Lower lobe of right lung (tissue), 2 donors: ENCODE results near the gene NCF4. TPM values are rescaled to one million over a fixed set of nuclear protein-coding genes. Genes with fewer than 3 reads are reported as not detected.

Experiments used
- ATAC-seq, 2 donors: fragments of 200-7000 bp; cut with Tn5 transposase; one replicate each; pipeline ENCODE4 v1.9.1; 2020 to 2022; ENCODE audit warnings: mild to moderate bottlenecking in 2 of 2, moderate library complexity in 2 of 2
- DNase-seq: peaks from one replicate; pipeline ENCODE4 v3.0.0-alpha.2; 2020
- H3K27ac ChIP-seq: fragments of 200-600 bp; one replicate; pipeline ENCODE4 v1.8.0; 2022
- H3K27me3 ChIP-seq: fragments of 200-600 bp; one replicate; pipeline ENCODE4 v1.8.0; 2022; ENCODE audit warnings: low read depth
- H3K36me3 ChIP-seq: fragments of 200-600 bp; one replicate; pipeline ENCODE4 v1.8.0; 2022; ENCODE audit warnings: mild to moderate bottlenecking
- H3K4me1 ChIP-seq: fragments of 200-600 bp; one replicate; pipeline ENCODE4 v1.8.0; 2022
- H3K4me3 ChIP-seq: fragments of 200-600 bp; one replicate; pipeline ENCODE4 v1.8.0; 2022; ENCODE audit warnings: mild to moderate bottlenecking
- H3K9me3 ChIP-seq: fragments of 200-600 bp; one replicate; pipeline ENCODE4 v1.8.0; 2022
- intact Hi-C: fragments of 100-400 bp; cut with DNase I; formaldehyde crosslinking; loops from one replicate; pipeline ENCODE4 v1.11.0; 2022
- total RNA-seq: library from RNA; stranded (reverse); fragmentation: NEBNext Ultra II Directional; extraction: Animal tissue kit (Norgen Biotek cat#: 25700); gene quantifications from one replicate; pipeline ENCODE4 v1.2.1, GENCODE V29; 2021
- TF ChIP-seq, protein P1 (sequence below): fragments of 200-600 bp; IDR thresholded peaks from one replicate; pipeline ENCODE4 v1.8.0; 2022; ENCODE audit warnings: antibody characterized with exemption, mild to moderate bottlenecking
- donor health status: DM: no; HTN: yes; CAD: no; lungs with severe emphysema.

NCF4 gene
- total RNA-seq, 1 donor from 2014 or later = 55.3 TPM

DNA sequence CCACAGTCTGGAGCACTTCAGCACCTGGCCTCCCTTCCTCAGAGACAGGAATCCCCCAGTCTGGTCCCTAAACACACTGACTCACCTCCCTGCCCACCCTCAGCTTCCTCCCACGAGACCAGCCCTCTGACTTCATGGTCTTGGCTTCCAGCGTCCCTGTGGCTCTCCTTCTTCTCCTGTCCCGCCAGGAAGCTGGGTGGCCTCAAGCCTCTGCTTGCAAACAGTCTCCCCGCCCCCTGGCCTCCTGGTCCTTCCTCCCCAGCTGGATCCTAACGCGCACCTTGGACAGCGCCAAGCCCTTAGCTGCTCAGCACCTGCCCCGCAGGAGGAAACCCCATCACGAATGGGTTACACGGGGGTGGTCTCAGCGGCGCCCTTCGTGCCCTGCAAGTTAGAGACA lies 4.5 kb downstream of the NCF4 start:
- intact Hi-C loops = no loop called here

DNA sequence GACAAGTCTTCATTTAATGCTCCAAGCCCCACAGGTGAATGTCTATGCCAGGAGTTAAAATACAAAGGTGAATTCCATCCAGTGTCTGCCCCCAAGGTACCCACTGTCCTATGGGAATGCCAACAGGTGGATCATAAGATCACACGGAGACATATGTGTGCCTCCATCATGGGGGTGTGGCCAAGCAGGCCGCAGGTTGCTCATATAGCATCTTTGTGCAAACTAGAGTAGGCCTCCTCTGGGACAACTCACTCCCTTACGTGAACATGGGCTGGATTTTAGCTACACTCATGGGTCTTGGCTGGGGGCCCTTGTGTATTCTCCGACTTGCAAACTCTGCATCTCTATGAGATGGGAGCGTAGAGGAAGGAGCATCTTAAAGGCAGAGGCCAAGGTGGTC lies 6.9 kb downstream of the NCF4 start:
- Histone ChIP-seq H3K4me3 (no peak overlapping the region), H3K27ac (no peak overlapping the region), H3K36me3 (peaks cover 4% of the 10 kb centered on the region), H3K9me3 (no peaks in the 10 kb centered on the region), H3K4me1 (no peaks in the 10 kb centered on the region), H3K27me3 (no peaks in the 10 kb centered on the region)
- DNase-seq (no peak), ATAC-seq (no peak)
- intact Hi-C loops = no loop called here
- TF ChIP-seq, protein P1, sequence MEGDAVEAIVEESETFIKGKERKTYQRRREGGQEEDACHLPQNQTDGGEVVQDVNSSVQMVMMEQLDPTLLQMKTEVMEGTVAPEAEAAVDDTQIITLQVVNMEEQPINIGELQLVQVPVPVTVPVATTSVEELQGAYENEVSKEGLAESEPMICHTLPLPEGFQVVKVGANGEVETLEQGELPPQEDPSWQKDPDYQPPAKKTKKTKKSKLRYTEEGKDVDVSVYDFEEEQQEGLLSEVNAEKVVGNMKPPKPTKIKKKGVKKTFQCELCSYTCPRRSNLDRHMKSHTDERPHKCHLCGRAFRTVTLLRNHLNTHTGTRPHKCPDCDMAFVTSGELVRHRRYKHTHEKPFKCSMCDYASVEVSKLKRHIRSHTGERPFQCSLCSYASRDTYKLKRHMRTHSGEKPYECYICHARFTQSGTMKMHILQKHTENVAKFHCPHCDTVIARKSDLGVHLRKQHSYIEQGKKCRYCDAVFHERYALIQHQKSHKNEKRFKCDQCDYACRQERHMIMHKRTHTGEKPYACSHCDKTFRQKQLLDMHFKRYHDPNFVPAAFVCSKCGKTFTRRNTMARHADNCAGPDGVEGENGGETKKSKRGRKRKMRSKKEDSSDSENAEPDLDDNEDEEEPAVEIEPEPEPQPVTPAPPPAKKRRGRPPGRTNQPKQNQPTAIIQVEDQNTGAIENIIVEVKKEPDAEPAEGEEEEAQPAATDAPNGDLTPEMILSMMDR = no peak

More for the DNA sequence above, 4.5 kb downstream of the NCF4 start:
- no peaks in the 10 kb centered on the region for H3K36me3 ChIP-seq
- H3K27ac ChIP-seq = no peak overlapping the region
- H3K27me3 ChIP-seq = no peaks in the 10 kb centered on the region
- peaks cover 7% of the 10 kb centered on the region for H3K4me1 ChIP-seq
- ATAC-seq (no peak), DNase-seq (no peak)
- TF ChIP-seq, protein P1 = no peak
- no peak overlapping the region for H3K4me3 ChIP-seq
- H3K9me3 ChIP-seq = no peaks in the 10 kb centered on the region

DNA sequence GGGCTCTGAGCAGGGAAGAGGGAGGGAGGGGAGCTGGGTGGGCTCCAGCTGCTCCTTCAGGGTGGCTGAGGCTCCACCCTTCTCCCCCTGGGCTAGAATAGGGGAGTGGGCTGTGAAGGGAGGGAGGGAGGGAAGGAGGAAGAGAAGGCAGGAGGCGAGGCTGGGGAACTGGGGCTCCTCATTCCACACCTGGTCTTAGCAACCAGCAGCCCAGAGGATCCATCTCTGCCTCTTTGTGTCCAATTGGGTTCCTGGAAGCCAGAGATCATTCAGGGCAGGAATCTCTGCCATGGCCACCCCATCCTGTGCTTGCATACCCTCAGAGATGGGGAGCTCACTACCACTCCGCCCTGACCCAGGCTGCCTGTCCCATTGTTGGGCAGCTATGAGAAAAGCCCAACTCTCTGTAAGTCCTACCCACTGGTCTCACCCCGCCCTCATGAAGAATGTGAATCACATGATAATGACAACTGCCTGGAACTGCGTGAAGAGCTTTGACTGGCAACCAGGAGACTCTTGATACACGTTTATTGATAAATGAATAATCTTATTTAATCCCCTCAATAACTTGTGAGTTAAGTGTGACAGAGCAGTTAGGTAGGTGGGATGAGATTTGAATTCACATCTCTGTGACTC lies 7.9 kb downstream of the NCF4 start:
- Histone ChIP-seq H3K36me3 (peaks cover 4% of the 10 kb centered on the region), H3K4me3 (no peak overlapping the region), H3K4me1 (peaks cover 7% of the 10 kb centered on the region), H3K27ac (no peak overlapping the region), H3K9me3 (no peaks in the 10 kb centered on the region), H3K27me3 (no peaks in the 10 kb centered on the region)
- intact Hi-C loops = no loop called here
- DNase-seq (no peak), ATAC-seq (no peak)
- TF ChIP-seq, protein P1 = no peak

DNA sequence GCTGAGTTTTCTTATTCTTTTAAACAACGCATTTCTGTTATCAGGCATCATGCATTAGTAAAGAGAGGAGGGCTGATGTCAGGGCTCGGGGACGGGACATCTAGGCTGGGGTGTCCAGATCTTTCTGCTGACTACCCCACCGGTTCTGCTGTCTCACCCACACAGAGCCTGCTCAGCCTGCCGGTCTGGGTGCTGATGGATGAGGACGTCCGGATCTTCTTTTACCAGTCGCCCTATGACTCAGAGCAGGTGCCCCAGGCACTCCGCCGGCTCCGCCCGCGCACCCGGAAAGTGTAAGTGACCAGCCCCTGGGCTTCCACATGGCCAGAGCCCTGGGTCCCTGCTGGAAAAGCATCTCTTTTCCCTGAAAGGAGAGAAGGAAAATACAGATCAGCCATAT lies 9.4 kb downstream of the NCF4 start:
- Histone ChIP-seq H3K36me3 (peaks cover 4% of the 10 kb centered on the region), H3K4me3 (no peak overlapping the region), H3K9me3 (no peaks in the 10 kb centered on the region), H3K4me1 (peaks cover 19% of the 10 kb centered on the region), H3K27ac (no peak overlapping the region), H3K27me3 (no peaks in the 10 kb centered on the region)
- no peak for DNase-seq
- no peak for ATAC-seq
- TF ChIP-seq, protein P1 = no peak
- intact Hi-C loops = no loop called here

DNA sequence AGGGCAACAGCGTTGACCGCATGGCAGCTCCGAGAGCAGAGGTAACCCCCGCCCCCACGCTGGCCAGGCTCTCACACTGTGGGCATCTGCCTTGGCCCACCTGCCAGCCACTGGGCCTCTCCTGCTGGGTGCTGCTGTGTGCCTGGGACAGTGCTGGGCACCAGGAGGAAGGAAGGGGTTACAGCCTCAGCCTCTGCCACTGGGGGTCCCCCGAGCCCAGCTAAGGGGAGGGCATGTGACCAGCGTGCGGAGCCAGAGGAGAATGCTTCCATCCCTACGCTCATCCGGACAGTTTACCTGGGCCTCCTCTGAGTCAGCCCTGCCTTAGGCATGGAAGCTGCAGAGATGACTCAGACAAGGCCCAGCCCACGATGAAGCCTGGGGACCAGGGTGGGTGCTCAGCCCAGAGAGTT lies 10.9 kb downstream of the NCF4 start:
- DNase-seq (no peak), ATAC-seq (no peak)
- peaks cover 4% of the 10 kb centered on the region for H3K36me3 ChIP-seq
- TF ChIP-seq, protein P1 = no peak
- no peaks in the 10 kb centered on the region for H3K27me3 ChIP-seq
- intact Hi-C loops = no loop called here
- no peak overlapping the region for H3K4me3 ChIP-seq
- H3K4me1 ChIP-seq = peaks cover 19% of the 10 kb centered on the region
- H3K9me3 ChIP-seq = no peaks in the 10 kb centered on the region
- no peak overlapping the region for H3K27ac ChIP-seq
